Measurements from ENCODE around the gene PSEN1.
"Not testable (repeated sequence)": the region's sequence is repeated elsewhere in the genome, so short reads cannot be mapped to it uniquely, and the experiment has no call there.

DNA sequence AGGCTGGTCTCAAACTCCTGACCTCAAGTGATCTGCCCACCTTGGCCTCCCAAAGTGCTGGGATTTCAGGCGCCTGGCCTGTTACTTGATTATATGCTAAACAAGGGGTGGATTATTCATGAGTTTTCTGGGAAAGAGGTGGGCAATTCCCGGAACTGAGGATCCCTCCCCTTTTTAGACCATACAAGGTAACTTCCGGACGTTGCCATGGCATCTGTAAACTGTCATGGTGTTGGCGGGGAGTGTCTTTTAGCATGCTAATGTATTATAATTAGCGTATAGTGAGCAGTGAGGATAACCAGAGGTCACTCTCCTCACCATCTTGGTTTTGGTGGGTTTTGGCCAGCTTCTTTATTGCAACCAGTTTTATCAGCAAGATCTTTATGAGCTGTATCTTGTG is 33.5 kb downstream of the PSEN1 start:
- not testable (repeated sequence) for TF ChIP-seq NANOG (IDR thresholded peaks at IDR 0.05; ENCODE audit: borderline replicate concordance); EZH2phosphoT487 (IDR thresholded peaks at IDR 0.05; ENCODE audit: unreplicated experiment); CREB1 (CRISPR knock-in tag; IDR thresholded peaks at IDR 0.05; ENCODE audit: low read depth); POLR2AphosphoS5 (IDR thresholded peaks at IDR 0.05; ENCODE audit: low read depth)
- TF ChIP-seq, protein P1, sequence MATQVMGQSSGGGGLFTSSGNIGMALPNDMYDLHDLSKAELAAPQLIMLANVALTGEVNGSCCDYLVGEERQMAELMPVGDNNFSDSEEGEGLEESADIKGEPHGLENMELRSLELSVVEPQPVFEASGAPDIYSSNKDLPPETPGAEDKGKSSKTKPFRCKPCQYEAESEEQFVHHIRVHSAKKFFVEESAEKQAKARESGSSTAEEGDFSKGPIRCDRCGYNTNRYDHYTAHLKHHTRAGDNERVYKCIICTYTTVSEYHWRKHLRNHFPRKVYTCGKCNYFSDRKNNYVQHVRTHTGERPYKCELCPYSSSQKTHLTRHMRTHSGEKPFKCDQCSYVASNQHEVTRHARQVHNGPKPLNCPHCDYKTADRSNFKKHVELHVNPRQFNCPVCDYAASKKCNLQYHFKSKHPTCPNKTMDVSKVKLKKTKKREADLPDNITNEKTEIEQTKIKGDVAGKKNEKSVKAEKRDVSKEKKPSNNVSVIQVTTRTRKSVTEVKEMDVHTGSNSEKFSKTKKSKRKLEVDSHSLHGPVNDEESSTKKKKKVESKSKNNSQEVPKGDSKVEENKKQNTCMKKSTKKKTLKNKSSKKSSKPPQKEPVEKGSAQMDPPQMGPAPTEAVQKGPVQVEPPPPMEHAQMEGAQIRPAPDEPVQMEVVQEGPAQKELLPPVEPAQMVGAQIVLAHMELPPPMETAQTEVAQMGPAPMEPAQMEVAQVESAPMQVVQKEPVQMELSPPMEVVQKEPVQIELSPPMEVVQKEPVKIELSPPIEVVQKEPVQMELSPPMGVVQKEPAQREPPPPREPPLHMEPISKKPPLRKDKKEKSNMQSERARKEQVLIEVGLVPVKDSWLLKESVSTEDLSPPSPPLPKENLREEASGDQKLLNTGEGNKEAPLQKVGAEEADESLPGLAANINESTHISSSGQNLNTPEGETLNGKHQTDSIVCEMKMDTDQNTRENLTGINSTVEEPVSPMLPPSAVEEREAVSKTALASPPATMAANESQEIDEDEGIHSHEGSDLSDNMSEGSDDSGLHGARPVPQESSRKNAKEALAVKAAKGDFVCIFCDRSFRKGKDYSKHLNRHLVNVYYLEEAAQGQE (IDR thresholded peaks at IDR 0.05; ENCODE audit: unreplicated experiment), result not testable (repeated sequence)
- TF ChIP-seq, protein P2, sequence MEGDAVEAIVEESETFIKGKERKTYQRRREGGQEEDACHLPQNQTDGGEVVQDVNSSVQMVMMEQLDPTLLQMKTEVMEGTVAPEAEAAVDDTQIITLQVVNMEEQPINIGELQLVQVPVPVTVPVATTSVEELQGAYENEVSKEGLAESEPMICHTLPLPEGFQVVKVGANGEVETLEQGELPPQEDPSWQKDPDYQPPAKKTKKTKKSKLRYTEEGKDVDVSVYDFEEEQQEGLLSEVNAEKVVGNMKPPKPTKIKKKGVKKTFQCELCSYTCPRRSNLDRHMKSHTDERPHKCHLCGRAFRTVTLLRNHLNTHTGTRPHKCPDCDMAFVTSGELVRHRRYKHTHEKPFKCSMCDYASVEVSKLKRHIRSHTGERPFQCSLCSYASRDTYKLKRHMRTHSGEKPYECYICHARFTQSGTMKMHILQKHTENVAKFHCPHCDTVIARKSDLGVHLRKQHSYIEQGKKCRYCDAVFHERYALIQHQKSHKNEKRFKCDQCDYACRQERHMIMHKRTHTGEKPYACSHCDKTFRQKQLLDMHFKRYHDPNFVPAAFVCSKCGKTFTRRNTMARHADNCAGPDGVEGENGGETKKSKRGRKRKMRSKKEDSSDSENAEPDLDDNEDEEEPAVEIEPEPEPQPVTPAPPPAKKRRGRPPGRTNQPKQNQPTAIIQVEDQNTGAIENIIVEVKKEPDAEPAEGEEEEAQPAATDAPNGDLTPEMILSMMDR (conservative IDR thresholded peaks at IDR 0.05; ENCODE audit: low read depth in 2 of 2), result not testable (repeated sequence)
- TF ChIP-seq, protein P3, sequence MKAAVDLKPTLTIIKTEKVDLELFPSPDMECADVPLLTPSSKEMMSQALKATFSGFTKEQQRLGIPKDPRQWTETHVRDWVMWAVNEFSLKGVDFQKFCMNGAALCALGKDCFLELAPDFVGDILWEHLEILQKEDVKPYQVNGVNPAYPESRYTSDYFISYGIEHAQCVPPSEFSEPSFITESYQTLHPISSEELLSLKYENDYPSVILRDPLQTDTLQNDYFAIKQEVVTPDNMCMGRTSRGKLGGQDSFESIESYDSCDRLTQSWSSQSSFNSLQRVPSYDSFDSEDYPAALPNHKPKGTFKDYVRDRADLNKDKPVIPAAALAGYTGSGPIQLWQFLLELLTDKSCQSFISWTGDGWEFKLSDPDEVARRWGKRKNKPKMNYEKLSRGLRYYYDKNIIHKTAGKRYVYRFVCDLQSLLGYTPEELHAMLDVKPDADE (IDR thresholded peaks at IDR 0.05), result not testable (repeated sequence)
